GM21717 (cell line): ENCODE measurements around the gene PDE6B.
"Not testable (repeated sequence)": the region's sequence is repeated elsewhere in the genome, so short reads cannot be mapped to it uniquely, and the experiment has no call there.

Experiments used
- ATAC-seq: cut with Tn5 transposase; IDR thresholded peaks from one replicate; pipeline ENCODE4 v1.9.1; 2021; ENCODE audit warnings: mild to moderate bottlenecking, moderate library complexity; ENCODE audit not compliant: unreplicated experiment

PDE6B gene

GRCh38 chr4:635066-635835, 9.9 kb downstream of the PDE6B start:
- ATAC-seq: not testable (repeated sequence)

GRCh38 chr4:635851-636627, 10.7 kb downstream of the PDE6B start:
- no peak for ATAC-seq

- ATAC-seq: no peak
Measured at GRCh38 chr4:636628-637159, 11.3 kb downstream of the PDE6B start.

GRCh38 chr4:637536-638280, 12.3 kb downstream of the PDE6B start:
- ATAC-seq: no peak

GRCh38 chr4:642366-642765, 17.0 kb downstream of the PDE6B start:
- ATAC-seq: not testable (repeated sequence)

GRCh38 chr4:646460-646859, 21.1 kb downstream of the PDE6B start:
- ATAC-seq: no peak

- ATAC-seq: no peak
Measured at GRCh38 chr4:647481-647880, 22.1 kb downstream of the PDE6B start.

GRCh38 chr4:648579-649292, 23.4 kb downstream of the PDE6B start:
- no peak for ATAC-seq

- ATAC-seq: no peak
Measured at GRCh38 chr4:649293-649625, 23.9 kb downstream of the PDE6B start.

- no peak for ATAC-seq
Measured at GRCh38 chr4:649751-650310, 24.5 kb downstream of the PDE6B start.

- no peak for ATAC-seq
Measured at GRCh38 chr4:650461-650860, 25.1 kb downstream of the PDE6B start.

- ATAC-seq: no peak
Measured at GRCh38 chr4:650951-651883, 25.8 kb downstream of the PDE6B start.

- ATAC-seq: no peak
Measured at GRCh38 chr4:651884-652642, 26.7 kb downstream of the PDE6B start.

GRCh38 chr4:653080-653821, 27.9 kb downstream of the PDE6B start:
- ATAC-seq: no peak

GRCh38 chr4:653831-654502, 28.6 kb downstream of the PDE6B start:
- no peak for ATAC-seq

- no peak for ATAC-seq
Measured at GRCh38 chr4:654503-654845, 29.1 kb downstream of the PDE6B start.

- ATAC-seq: no peak
Measured at GRCh38 chr4:654871-655463, 29.6 kb downstream of the PDE6B start.
